KMS-11 (cell line): ENCODE results near the gene ANKRD10.
"Not testable (repeated sequence)": the region's sequence is repeated elsewhere in the genome, so short reads cannot be mapped to it uniquely, and the experiment has no call there.

Experiments used
- H2AFZ ChIP-seq: fragments of 200-600 bp; sonication (generic); 2 replicates; pipeline ENCODE4 v1.6.1; 2016; ENCODE audit warnings: antibody characterized with exemption, mixed run types, low read depth
- H3K27ac ChIP-seq: fragments of 200-600 bp; sonication (generic); 2 replicates; pipeline ENCODE4 v1.6.1; 2016; ENCODE audit warnings: mild to moderate bottlenecking, mixed run types
- H3K27me3 ChIP-seq: fragments of 200-600 bp; sonication (generic); 2 replicates; pipeline ENCODE4 v1.6.1; 2017; ENCODE audit warnings: mild to moderate bottlenecking, low read depth, mixed run types, moderate library complexity; ENCODE audit not compliant: insufficient read depth
- H3K36me3 ChIP-seq: fragments of 200-600 bp; sonication (generic); 2 replicates; pipeline ENCODE4 v1.6.1; 2017; ENCODE audit warnings: mild to moderate bottlenecking, mixed run types; ENCODE audit not compliant: insufficient read depth
- H3K4me1 ChIP-seq: fragments of 200-600 bp; sonication (generic); 2 replicates; pipeline ENCODE4 v1.6.1; 2016; ENCODE audit warnings: mild to moderate bottlenecking, low read depth, mixed run types; ENCODE audit not compliant: poor library complexity, severe bottlenecking
- H3K4me2 ChIP-seq: fragments of 200-600 bp; sonication (generic); 2 replicates; pipeline ENCODE4 v1.7.0; 2016; ENCODE audit warnings: mild to moderate bottlenecking, mixed run types
- H3K4me3 ChIP-seq: fragments of 200-600 bp; sonication (generic); IDR thresholded peaks from 2 replicates; pipeline ENCODE4 v1.6.1; 2017; ENCODE audit warnings: low read depth, low read length, mixed read lengths; ENCODE audit not compliant: insufficient read depth
- H3K79me2 ChIP-seq: fragments of 200-600 bp; sonication (generic); 2 replicates; pipeline ENCODE4 v1.6.1; 2016; ENCODE audit warnings: low read depth, mixed run types; ENCODE audit not compliant: insufficient read depth
- H3K9ac ChIP-seq: fragments of 200-600 bp; sonication (generic); 2 replicates; pipeline ENCODE4 v1.6.1; 2016; ENCODE audit warnings: mild to moderate bottlenecking, mixed run types
- H4K20me1 ChIP-seq: fragments of 200-600 bp; sonication (generic); 2 replicates; pipeline ENCODE4 v1.6.1; 2016; ENCODE audit warnings: mild to moderate bottlenecking, mixed run types; ENCODE audit not compliant: insufficient read depth
- TF ChIP-seq, protein P1 (sequence below): fragments of 200-600 bp; sonication (generic); conservative IDR thresholded peaks from 2 replicates; pipeline ENCODE4 v1.6.1; 2017; ENCODE audit warnings: low read depth, mild to moderate bottlenecking, antibody characterized with exemption, low read length, moderate library complexity, mixed read lengths

Gene ANKRD10

DNA sequence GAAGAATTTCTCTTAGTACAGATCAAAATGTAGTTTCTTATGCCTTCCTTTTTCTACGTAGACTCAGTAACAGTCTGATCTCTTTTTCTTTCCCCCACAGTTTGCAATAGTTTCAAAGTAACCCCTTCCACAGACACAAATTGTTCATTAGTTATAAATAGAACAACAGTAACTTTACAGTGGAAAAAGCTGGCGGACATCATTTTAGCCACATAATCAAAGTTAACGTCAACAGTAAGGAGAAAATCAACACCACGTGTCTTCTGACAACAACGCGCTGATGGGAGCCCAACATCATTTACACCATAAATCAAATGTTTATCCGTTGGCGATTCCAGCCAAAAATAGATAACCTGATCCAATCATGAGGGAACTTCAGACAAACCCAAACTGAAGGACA is 76.8 kb downstream of the ANKRD10 start:
- Histone ChIP-seq H3K27ac (no peak overlapping the region), H3K27me3 (no peaks in the 10 kb centered on the region), H2AFZ (no peak overlapping the region), H4K20me1 (no peaks in the 10 kb centered on the region), H3K4me2 (no peak overlapping the region), H3K4me3 (no peak overlapping the region), H3K79me2 (no peaks in the 10 kb centered on the region), H3K9ac (no peak overlapping the region), H3K36me3 (no peaks in the 10 kb centered on the region), H3K4me1 (no peaks in the 10 kb centered on the region)
- TF ChIP-seq, protein P1, sequence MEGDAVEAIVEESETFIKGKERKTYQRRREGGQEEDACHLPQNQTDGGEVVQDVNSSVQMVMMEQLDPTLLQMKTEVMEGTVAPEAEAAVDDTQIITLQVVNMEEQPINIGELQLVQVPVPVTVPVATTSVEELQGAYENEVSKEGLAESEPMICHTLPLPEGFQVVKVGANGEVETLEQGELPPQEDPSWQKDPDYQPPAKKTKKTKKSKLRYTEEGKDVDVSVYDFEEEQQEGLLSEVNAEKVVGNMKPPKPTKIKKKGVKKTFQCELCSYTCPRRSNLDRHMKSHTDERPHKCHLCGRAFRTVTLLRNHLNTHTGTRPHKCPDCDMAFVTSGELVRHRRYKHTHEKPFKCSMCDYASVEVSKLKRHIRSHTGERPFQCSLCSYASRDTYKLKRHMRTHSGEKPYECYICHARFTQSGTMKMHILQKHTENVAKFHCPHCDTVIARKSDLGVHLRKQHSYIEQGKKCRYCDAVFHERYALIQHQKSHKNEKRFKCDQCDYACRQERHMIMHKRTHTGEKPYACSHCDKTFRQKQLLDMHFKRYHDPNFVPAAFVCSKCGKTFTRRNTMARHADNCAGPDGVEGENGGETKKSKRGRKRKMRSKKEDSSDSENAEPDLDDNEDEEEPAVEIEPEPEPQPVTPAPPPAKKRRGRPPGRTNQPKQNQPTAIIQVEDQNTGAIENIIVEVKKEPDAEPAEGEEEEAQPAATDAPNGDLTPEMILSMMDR = no peak

DNA sequence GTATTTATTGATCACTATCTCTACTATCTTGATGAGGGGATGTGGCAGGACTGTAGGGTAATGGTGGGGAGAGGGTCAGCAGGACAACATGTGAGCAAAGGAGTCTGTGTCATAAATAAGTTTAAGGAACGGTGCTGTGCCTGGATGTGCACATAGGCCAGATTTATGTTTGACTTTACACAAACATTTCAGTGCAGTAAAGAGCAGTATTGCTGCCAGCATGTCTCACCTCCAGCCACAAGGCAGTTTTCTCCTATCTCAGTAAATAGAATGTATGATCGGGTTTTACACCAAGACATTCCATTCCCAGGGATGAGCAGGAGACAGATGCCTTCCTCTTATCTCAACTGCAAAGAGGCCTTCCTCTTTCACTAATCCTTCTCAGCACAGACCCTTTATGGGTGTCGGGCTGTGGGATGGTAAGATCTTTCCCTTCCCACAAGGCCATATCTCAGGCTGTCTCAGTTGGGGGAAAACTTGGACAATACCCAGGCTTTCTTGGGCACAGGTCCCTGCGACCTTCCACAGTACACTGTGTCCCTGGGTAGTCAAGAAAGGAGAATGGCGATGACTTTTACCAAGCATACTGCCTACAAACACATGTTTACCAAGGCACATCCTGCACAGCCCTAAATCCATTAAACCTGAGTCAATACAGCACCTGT is 77.3 kb downstream of the ANKRD10 start:
- H3K27ac ChIP-seq, H3K4me2 ChIP-seq, H4K20me1 ChIP-seq, H3K79me2 ChIP-seq, H2AFZ ChIP-seq, H3K4me1 ChIP-seq, H3K9ac ChIP-seq, H3K36me3 ChIP-seq, H3K4me3 ChIP-seq, H3K27me3 ChIP-seq: not testable (repeated sequence)

DNA sequence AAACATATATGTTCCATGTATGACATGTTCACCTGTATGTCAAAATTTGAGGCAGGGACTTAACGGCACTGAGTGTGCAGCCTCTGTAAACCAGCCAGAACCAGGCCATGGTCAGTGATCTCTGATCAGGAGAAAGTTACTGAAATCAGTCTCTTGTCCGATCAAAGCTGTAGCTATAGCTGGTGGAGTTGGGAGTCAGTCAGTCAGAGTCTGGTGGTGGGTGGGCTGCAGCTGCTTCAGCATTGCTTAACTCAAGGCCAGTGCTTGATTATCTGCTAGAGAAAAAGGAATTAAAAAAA is 78.3 kb downstream of the ANKRD10 start:
- no peaks in the 10 kb centered on the region for H3K4me1 ChIP-seq
- TF ChIP-seq, protein P1 = no peak
- no peak overlapping the region for H2AFZ ChIP-seq
- no peaks in the 10 kb centered on the region for H3K79me2 ChIP-seq
- no peaks in the 10 kb centered on the region for H3K27me3 ChIP-seq
- H4K20me1 ChIP-seq = no peaks in the 10 kb centered on the region
- no peak overlapping the region for H3K4me2 ChIP-seq
- no peak overlapping the region for H3K9ac ChIP-seq
- no peak overlapping the region for H3K4me3 ChIP-seq
- no peak overlapping the region for H3K27ac ChIP-seq
- no peaks in the 10 kb centered on the region for H3K36me3 ChIP-seq

DNA sequence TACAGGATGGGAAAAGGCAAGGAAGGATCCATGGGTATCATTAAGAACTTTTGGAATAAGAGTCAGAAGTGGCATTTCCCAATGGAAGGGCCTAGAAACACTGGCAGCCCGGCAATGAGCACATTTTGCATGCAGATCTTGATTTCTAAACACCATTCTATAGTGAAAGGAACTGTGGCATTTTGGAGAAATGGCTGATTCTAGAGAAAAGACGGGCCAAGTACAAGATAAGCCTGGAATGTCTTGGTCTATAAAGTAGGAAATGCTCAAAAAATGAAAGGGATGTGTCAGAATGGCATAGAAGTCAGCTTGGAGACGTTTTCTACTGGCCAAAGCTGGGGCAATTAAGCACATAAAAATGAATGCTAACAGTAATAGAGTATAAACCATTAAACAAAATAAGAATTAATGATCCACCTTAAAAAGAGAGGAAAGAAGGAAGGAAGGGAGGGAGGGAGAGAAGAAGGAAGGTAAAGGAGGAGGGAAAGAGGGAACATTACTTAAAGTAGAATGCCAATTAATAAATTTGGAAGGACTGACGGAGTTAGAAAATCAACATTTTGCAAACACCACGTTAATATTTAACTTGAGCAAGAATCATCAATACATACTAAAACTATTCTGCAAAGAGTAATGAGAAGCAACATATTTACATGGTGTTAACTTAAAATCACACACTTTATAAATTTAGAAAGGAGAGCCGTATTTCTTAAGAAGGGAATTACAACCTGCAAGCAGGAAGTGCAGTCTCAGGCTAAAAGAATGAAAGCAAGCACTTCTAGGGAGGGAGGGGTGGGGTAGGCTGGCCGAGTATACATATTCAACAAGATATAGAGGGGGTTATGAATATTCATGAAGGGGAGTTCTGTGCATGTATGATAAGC is 78.9 kb downstream of the ANKRD10 start:
- H3K79me2 ChIP-seq = no peaks in the 10 kb centered on the region
- no peak overlapping the region for H2AFZ ChIP-seq

More for the DNA sequence above, 78.9 kb downstream of the ANKRD10 start:
- Histone ChIP-seq H3K9ac (no peak overlapping the region), H3K4me1 (no peaks in the 10 kb centered on the region), H4K20me1 (no peaks in the 10 kb centered on the region), H3K4me2 (no peak overlapping the region), H3K27me3 (no peaks in the 10 kb centered on the region), H3K36me3 (no peaks in the 10 kb centered on the region), H3K27ac (no peak overlapping the region), H3K4me3 (no peak overlapping the region)
- TF ChIP-seq, protein P1 = no peak
